AG10803 (cell line): ENCODE results near the gene HTT-AS.

Experiments
- DNase-seq: peaks from one replicate; pipeline ENCODE4 v3.0.0; 2010; ENCODE audit warnings: low read depth
- H3K4me3 ChIP-seq: 2 replicates; pipeline ENCODE4 v1.5.1; 2011; ENCODE audit warnings: mild to moderate bottlenecking, low read length, control low read depth
- TF ChIP-seq, protein P1 (sequence below): conservative IDR thresholded peaks from 2 replicates; pipeline ENCODE4 v1.5.1; 2011; ENCODE audit warnings: mild to moderate bottlenecking, low read length, control low read depth, inconsistent platforms

The HTT-AS gene

DNA sequence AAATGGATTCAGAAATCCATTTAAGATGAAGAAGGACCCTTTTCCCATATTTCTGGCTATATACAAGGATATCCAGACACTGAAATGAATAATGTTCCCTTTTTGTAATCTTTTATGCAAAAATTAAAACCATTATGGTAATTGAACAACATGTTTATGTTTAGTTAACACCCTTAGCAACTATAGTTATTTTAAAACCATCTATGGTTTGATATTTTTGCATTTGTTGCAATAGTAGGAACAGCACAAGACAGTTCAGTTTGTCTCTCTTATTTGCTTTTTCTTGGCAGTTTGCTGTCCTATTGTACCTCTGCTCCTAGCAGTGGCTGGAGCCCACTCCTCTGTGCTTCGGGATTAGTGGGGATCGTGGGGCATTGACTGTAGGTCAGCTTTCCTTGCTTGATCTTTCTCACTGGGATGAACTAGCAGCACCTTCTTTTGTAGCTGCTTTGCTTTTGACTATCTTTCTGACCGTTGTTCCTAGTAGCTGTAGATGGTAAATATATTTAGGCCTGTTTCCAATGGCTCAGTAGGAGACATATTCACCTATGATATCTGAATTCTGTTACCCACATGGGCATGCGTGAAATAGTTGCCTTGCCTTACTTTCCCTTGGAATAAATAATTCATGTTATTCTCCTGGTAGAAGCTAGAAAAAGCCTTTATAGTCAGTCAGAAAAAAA lies 12.9 kb upstream of the HTT-AS start:
- H3K4me3 ChIP-seq = no peak overlapping the region
- DNase-seq = no peak
- TF ChIP-seq, protein P1, sequence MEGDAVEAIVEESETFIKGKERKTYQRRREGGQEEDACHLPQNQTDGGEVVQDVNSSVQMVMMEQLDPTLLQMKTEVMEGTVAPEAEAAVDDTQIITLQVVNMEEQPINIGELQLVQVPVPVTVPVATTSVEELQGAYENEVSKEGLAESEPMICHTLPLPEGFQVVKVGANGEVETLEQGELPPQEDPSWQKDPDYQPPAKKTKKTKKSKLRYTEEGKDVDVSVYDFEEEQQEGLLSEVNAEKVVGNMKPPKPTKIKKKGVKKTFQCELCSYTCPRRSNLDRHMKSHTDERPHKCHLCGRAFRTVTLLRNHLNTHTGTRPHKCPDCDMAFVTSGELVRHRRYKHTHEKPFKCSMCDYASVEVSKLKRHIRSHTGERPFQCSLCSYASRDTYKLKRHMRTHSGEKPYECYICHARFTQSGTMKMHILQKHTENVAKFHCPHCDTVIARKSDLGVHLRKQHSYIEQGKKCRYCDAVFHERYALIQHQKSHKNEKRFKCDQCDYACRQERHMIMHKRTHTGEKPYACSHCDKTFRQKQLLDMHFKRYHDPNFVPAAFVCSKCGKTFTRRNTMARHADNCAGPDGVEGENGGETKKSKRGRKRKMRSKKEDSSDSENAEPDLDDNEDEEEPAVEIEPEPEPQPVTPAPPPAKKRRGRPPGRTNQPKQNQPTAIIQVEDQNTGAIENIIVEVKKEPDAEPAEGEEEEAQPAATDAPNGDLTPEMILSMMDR = no peak

DNA sequence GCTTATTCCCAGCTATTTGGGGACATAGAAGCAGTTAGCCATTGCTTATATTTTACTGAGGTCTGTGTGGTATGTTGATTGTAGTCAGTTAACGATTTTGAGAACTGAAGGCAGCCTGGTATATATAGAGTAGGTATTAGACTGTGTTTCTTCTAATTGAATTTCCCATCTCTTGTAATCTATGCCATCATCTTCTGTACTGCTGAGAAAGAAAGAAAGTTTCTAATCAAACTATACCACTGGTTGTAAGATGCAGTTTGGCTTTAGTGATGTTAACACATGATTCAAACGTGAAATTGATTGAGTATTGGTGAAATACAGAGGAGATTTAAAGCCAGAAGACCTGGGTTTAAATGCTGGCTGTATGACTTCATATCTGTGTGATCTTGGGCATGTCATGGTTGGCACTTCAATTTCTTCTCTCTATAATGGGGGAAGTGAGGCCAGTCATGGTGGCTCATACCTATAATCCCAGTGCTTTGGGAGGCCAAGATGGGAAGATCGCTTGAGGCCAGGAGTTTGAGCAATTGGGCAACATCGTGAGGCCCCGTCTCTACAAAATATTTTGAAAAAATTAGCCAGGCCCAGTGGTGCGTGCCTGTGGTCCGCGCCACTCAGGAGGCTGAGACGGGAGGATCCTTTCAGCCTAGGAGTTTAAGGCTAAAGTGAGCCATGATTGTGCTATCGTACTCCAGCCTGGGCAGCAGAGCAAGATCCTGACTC lies 11.8 kb upstream of the HTT-AS start:
- no peak for DNase-seq
- TF ChIP-seq, protein P1 = no peak
- H3K4me3 ChIP-seq = no peak overlapping the region

- DNase-seq = no peak
- TF ChIP-seq, protein P1 = no peak
- H3K4me3 ChIP-seq = no peak overlapping the region
Measured at GRCh38 chr4:3083732-3084131, 9.4 kb upstream of the HTT-AS start.

DNA sequence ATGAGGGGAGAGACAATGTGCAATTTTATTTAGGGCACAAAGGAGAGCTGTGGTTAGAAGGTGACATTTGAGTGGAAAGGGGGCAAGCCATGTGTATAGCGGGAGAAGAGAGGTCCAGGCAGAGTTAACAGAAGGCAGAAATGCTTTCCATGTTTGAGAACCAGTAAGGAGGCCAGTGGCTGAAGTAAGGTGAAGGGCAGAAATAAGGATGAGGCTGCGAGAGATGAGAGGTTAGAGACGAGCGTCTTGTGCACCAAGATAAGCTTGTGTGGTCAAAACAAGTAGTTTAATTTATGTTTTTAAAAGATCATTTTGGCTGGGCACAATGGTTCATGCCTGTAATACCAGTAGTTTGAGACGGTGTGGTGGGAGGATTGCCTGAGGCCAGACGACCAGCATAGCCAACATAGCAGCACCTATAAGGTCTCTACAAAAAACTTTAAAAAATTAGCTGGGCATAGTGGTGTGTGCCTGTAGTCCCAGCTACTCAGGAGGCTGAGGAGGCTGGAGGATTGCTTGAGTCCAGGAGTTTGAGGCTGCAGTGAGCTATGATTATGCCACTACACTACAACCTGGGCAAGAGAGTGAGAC lies 8.7 kb upstream of the HTT-AS start:
- DNase-seq = no peak
- H3K4me3 ChIP-seq = no peak overlapping the region
- TF ChIP-seq, protein P1 = no peak

DNA sequence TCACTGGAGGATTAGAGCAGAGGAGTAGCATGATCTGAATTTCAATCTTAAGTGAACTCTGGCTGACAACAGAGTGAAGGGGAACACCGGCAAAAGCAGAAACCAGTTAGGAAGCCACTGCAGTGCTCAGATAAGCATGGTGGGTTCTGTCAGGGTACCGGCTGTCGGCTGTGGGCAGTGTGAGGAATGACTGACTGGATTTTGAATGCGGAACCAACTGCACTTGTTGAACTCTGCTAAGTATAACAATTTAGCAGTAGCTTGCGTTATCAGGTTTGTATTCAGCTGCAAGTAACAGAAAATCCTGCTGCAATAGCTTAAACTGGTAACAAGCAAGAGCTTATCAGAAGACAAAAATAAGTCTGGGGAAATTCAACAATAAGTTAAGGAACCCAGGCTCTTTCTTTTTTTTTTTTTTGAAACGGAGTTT lies 5.4 kb upstream of the HTT-AS start:
- TF ChIP-seq, protein P1 = no peak
- H3K4me3 ChIP-seq = no peak overlapping the region
- DNase-seq = no peak

- no peak overlapping the region for H3K4me3 ChIP-seq
- no peak for DNase-seq
- TF ChIP-seq, protein P1 = no peak
Measured at GRCh38 chr4:3077796-3078195, 3.5 kb upstream of the HTT-AS start.

GRCh38 chr4:3075652-3075981 lies 1.3 kb upstream of the HTT-AS start:
- DNase-seq = no peak
- TF ChIP-seq, protein P1 = no peak
- peak overlapping the region; percentile 94 for H3K4me3 ChIP-seq
